ENCODE results near the gene CYP2U1.

CYP2U1 gene

GRCh38 chr4:107978716-107979451 lies 47.5 kb downstream of the CYP2U1 start:
- DNase-seq (ENCODE audit: extremely low read depth in 1 of 2, low read depth in 1 of 2), result no peak

GRCh38 chr4:107987916-107988762 lies 56.8 kb downstream of the CYP2U1 start:
- DNase-seq (ENCODE audit: extremely low read depth in 1 of 2, low read depth in 1 of 2), result no peak

- DNase-seq (ENCODE audit: extremely low read depth in 1 of 2, low read depth in 1 of 2), result no peak
Observed at GRCh38 chr4:107988763-107989035, 57.4 kb downstream of the CYP2U1 start.

GRCh38 chr4:107989162-107989536 lies 57.8 kb downstream of the CYP2U1 start:
- DNase-seq (ENCODE audit: extremely low read depth in 1 of 2, low read depth in 1 of 2), result no peak

- peak; percentile 85 to 88 for DNase-seq (ENCODE audit: extremely low read depth in 1 of 2, low read depth in 1 of 2)
Observed at GRCh38 chr4:107989537-107990386, 58.4 kb downstream of the CYP2U1 start, which contains the start of gene HADH. HADH (plus strand) TSS chr4:107989889; CDS start chr4:107989933, 44 bp downstream.

- no peak for DNase-seq (ENCODE audit: extremely low read depth in 1 of 2, low read depth in 1 of 2)
Observed at GRCh38 chr4:107991945-107992630, 60.7 kb downstream of the CYP2U1 start.

- DNase-seq (ENCODE audit: extremely low read depth in 1 of 2, low read depth in 1 of 2), result no peak
Observed at GRCh38 chr4:107993969-107994368, 62.6 kb downstream of the CYP2U1 start.

- no peak for DNase-seq (ENCODE audit: extremely low read depth in 1 of 2, low read depth in 1 of 2)
Observed at GRCh38 chr4:107994894-107995293, 63.5 kb downstream of the CYP2U1 start.

GRCh38 chr4:107996949-107997788 lies 65.8 kb downstream of the CYP2U1 start:
- no peak for DNase-seq (ENCODE audit: extremely low read depth in 1 of 2, low read depth in 1 of 2)

GRCh38 chr4:107997794-107998193 lies 66.4 kb downstream of the CYP2U1 start:
- no peak for DNase-seq (ENCODE audit: extremely low read depth in 1 of 2, low read depth in 1 of 2)

GRCh38 chr4:107999932-108000539 lies 68.7 kb downstream of the CYP2U1 start:
- no peak for DNase-seq (ENCODE audit: extremely low read depth in 1 of 2, low read depth in 1 of 2)

- DNase-seq (ENCODE audit: extremely low read depth in 1 of 2, low read depth in 1 of 2), result no peak
Observed at GRCh38 chr4:108001540-108002135, 70.3 kb downstream of the CYP2U1 start.
